ENCODE data around the gene ADISSP.

Gene ADISSP

DNA sequence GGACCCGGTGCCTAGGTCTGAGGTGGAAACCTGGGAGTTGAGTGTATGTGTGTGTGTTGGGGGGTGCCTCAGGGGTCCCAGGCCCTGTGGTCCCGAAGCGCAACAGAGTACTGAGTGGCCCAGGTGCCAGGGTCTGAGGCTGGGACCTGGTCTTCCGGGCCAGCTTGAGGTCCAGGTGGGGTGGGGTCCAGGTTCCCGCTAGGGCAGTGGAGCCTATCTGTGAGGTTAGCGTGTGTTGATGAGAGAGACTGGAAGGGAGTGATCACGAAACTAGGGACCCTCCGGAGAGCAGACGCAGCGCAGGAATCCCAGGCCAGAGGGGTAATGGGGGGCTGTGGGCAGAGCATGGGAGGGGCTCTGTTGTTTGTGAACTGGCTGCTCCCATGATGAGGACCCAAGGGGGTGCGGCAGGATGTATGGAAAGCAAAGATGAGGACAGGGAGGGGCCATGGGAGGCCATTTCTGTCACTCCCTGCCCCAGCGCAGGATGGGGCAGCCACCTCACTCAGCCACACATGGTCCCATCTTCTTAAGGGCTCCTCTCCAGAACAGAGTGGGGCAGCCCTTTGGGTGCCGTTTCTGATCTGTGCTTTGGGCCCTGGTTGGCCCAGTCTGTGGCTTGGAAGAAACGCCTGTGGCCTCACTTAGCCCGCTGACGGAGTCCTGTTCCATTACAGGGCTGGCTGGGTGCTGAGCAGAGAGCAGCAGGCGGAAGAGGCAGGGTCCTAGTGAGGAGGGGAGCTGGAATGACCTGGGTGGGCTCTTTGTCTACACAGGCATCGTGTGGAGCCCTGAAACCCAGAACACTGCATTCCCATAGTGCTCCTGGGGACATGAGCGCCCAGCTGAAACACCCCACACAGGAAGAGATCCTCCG is 34.2 kb downstream of the ADISSP start:
- H3K4me3 ChIP-seq (ENCODE audit: low read depth, low read length), result peak overlapping the region; percentile 43
- no peaks in the 10 kb centered on the region for H3K9me3 ChIP-seq (ENCODE audit: control insufficient read depth, insufficient read depth, low read depth, low read length)
- peaks cover 44% of the 10 kb centered on the region for H3K27me3 ChIP-seq (ENCODE audit: control insufficient read depth, insufficient read depth, low read length)
- H3K27ac ChIP-seq (ENCODE audit: low read depth, low read length), result no peak overlapping the region
- H3K36me3 ChIP-seq (ENCODE audit: control insufficient read depth, insufficient read depth, low read length), result no peaks in the 10 kb centered on the region
- peak overlapping the region; percentile 44 for H3K9ac ChIP-seq (ENCODE audit: low read length)
- H3K4me1 ChIP-seq (ENCODE audit: control insufficient read depth, insufficient read depth, low read length), result peaks cover 15% of the 10 kb centered on the region

GRCh38 chr20:3732327-3733118 is 35.0 kb downstream of the ADISSP start, which contains the start of gene HSPA12B:
Gene HSPA12B (plus strand): TSS chr20:3732685. CDS start chr20:3738675, 5,990 bp downstream.
- Histone ChIP-seq H3K9me3 (ENCODE audit: control insufficient read depth, insufficient read depth, low read depth, low read length) (no peaks in the 10 kb centered on the region), H3K36me3 (ENCODE audit: control insufficient read depth, insufficient read depth, low read length) (no peaks in the 10 kb centered on the region), H3K9ac (ENCODE audit: low read length) (peak within 1 kb of the TSS; percentile 44), H3K27ac (ENCODE audit: low read depth, low read length) (no peak within 1 kb of the TSS; the same call in 1 of the 2 replicates), H3K4me1 (ENCODE audit: control insufficient read depth, insufficient read depth, low read length) (peaks cover 22% of the 10 kb centered on the region), H3K4me3 (ENCODE audit: low read depth, low read length) (peak within 1 kb of the TSS; percentile 43), H3K27me3 (ENCODE audit: control insufficient read depth, insufficient read depth, low read length) (peaks cover 52% of the 10 kb centered on the region)

DNA sequence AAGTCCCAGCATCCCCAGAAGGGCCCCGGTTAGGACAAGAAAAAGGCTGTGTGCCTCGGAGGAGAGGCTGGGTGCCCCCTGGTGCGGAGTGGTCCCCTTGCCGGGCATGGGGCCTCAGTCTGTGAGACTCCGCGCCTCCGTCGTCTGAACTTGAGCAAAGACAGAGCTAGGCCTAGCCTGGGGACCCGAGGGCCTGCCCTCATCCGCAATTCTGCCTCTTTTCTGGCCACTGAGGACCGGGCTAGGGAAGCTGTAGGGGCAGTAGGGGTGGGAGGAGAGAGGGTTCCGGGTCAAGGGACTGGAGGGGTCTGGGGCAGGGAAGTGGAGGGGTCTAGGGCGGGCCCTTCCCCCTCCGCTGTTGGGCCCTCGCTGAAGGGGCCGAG is 35.6 kb downstream of the ADISSP start:
- Histone ChIP-seq H3K4me1 (ENCODE audit: control insufficient read depth, insufficient read depth, low read length) (peaks cover 23% of the 10 kb centered on the region), H3K27ac (ENCODE audit: low read depth, low read length) (no peak overlapping the region), H3K9me3 (ENCODE audit: control insufficient read depth, insufficient read depth, low read depth, low read length) (no peaks in the 10 kb centered on the region), H3K9ac (ENCODE audit: low read length) (no peak overlapping the region), H3K4me3 (ENCODE audit: low read depth, low read length) (peak overlapping the region; percentile 17; the same call in 1 of the 2 replicates), H3K27me3 (ENCODE audit: control insufficient read depth, insufficient read depth, low read length) (peaks cover 58% of the 10 kb centered on the region), H3K36me3 (ENCODE audit: control insufficient read depth, insufficient read depth, low read length) (no peaks in the 10 kb centered on the region)

- Histone ChIP-seq H3K27me3 (ENCODE audit: control insufficient read depth, insufficient read depth, low read length) (peaks cover 60% of the 10 kb centered on the region), H3K27ac (ENCODE audit: low read depth, low read length) (no peak overlapping the region), H3K9me3 (ENCODE audit: control insufficient read depth, insufficient read depth, low read depth, low read length) (no peaks in the 10 kb centered on the region), H3K4me1 (ENCODE audit: control insufficient read depth, insufficient read depth, low read length) (peaks cover 23% of the 10 kb centered on the region), H3K36me3 (ENCODE audit: control insufficient read depth, insufficient read depth, low read length) (no peaks in the 10 kb centered on the region), H3K4me3 (ENCODE audit: low read depth, low read length) (no peak overlapping the region), H3K9ac (ENCODE audit: low read length) (no peak overlapping the region)
These were observed 36.5 kb downstream of the ADISSP start for GRCh38 chr20:3730803-3731672.

DNA sequence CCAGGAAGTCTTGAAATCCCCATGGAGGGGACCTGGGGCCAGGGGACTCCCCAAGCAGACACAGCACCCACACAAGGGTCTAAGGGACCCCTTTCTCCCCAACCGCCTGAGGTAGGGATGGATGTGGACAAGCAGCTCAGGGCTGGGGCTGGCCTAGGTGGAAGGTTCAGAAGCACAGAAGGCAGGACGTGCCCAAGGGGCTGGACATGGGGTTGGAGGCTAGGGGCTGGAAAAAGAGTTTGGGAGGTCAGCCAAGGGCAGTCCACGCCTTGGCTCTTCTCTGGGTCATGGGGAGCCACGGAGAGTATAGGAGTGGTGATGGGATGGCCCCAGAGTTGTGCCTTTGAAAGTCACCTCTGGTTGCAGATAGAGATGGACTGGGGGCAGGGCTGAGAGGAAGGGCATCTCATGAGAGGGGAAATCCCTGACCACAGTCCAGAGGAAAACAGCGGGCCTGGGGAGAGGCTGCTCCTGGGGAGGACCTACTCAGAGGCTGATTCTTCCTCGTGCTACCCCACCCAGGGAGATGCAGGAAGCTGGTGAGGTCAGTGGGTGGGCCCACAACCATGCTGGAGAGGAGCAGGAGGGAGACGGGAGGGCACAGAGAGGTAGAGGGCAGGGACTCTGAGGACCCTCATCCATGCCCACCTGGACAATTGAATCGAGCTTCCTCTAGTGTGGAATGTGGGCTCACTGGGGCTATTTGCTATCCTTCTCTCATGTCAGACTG is 37.6 kb downstream of the ADISSP start:
- Histone ChIP-seq H3K9ac (ENCODE audit: low read length) (no peak overlapping the region), H3K27me3 (ENCODE audit: control insufficient read depth, insufficient read depth, low read length) (peaks cover 60% of the 10 kb centered on the region), H3K4me1 (ENCODE audit: control insufficient read depth, insufficient read depth, low read length) (peaks cover 23% of the 10 kb centered on the region), H3K27ac (ENCODE audit: low read depth, low read length) (no peak overlapping the region), H3K36me3 (ENCODE audit: control insufficient read depth, insufficient read depth, low read length) (no peaks in the 10 kb centered on the region), H3K4me3 (ENCODE audit: low read depth, low read length) (no peak overlapping the region), H3K9me3 (ENCODE audit: control insufficient read depth, insufficient read depth, low read depth, low read length) (no peaks in the 10 kb centered on the region)

- no peak overlapping the region for H3K4me3 ChIP-seq (ENCODE audit: low read depth, low read length)
- no peak overlapping the region for H3K27ac ChIP-seq (ENCODE audit: low read depth, low read length)
- H3K4me1 ChIP-seq (ENCODE audit: control insufficient read depth, insufficient read depth, low read length), result peaks cover 23% of the 10 kb centered on the region
- H3K9me3 ChIP-seq (ENCODE audit: control insufficient read depth, insufficient read depth, low read depth, low read length), result no peaks in the 10 kb centered on the region
- H3K27me3 ChIP-seq (ENCODE audit: control insufficient read depth, insufficient read depth, low read length), result peaks cover 60% of the 10 kb centered on the region
- H3K9ac ChIP-seq (ENCODE audit: low read length), result no peak overlapping the region
- no peaks in the 10 kb centered on the region for H3K36me3 ChIP-seq (ENCODE audit: control insufficient read depth, insufficient read depth, low read length)
These were observed 38.2 kb downstream of the ADISSP start for GRCh38 chr20:3729378-3729777.

DNA sequence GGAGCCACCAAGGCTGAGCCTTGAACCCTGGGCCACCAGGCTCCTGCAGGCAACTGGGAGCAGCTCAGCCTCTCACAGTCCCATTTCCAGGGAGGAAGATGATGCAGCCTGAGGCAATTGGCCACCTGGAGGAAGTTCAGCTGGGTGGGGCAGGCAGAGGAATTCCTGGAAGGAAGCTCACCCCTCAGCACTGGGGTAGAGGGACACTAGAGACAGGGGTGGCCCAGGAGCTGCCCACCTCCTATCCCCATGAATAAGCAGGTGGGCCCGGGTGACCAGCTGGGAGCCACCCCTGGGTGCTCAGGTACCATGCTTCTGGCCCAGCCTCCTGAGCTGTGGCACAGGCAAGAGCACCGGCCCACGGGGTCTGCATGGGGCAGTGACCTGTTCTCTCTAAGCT is 38.7 kb downstream of the ADISSP start:
- no peak overlapping the region for H3K27ac ChIP-seq (ENCODE audit: low read depth, low read length)
- H3K27me3 ChIP-seq (ENCODE audit: control insufficient read depth, insufficient read depth, low read length), result peaks cover 57% of the 10 kb centered on the region
- H3K4me3 ChIP-seq (ENCODE audit: low read depth, low read length), result no peak overlapping the region
- no peaks in the 10 kb centered on the region for H3K9me3 ChIP-seq (ENCODE audit: control insufficient read depth, insufficient read depth, low read depth, low read length)
- peaks cover 23% of the 10 kb centered on the region for H3K4me1 ChIP-seq (ENCODE audit: control insufficient read depth, insufficient read depth, low read length)
- no peaks in the 10 kb centered on the region for H3K36me3 ChIP-seq (ENCODE audit: control insufficient read depth, insufficient read depth, low read length)
- no peak overlapping the region for H3K9ac ChIP-seq (ENCODE audit: low read length)

DNA sequence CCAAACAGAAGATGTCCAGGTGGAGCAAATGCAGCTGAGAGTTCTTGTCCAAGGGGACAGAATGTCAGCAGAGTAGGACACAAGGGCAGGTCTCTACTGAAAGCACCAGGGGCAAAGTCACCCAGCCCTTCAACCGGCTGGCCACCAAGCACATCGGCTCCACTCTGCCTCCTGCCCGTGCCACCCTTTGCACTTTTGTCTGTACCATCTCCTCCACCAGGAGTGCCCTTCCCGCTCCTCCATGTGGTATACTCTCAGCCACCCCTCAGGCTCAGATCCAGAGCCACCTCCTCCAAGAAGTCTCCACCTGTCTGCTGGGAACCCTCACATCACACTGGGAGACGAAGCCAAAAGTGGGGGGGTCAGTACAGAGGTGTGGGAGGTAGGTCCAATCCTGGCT is 39.2 kb downstream of the ADISSP start:
- Histone ChIP-seq H3K4me1 (ENCODE audit: control insufficient read depth, insufficient read depth, low read length) (peaks cover 19% of the 10 kb centered on the region), H3K27me3 (ENCODE audit: control insufficient read depth, insufficient read depth, low read length) (peaks cover 52% of the 10 kb centered on the region), H3K36me3 (ENCODE audit: control insufficient read depth, insufficient read depth, low read length) (no peaks in the 10 kb centered on the region), H3K9ac (ENCODE audit: low read length) (no peak overlapping the region), H3K4me3 (ENCODE audit: low read depth, low read length) (no peak overlapping the region), H3K9me3 (ENCODE audit: control insufficient read depth, insufficient read depth, low read depth, low read length) (no peaks in the 10 kb centered on the region), H3K27ac (ENCODE audit: low read depth, low read length) (no peak overlapping the region)

DNA sequence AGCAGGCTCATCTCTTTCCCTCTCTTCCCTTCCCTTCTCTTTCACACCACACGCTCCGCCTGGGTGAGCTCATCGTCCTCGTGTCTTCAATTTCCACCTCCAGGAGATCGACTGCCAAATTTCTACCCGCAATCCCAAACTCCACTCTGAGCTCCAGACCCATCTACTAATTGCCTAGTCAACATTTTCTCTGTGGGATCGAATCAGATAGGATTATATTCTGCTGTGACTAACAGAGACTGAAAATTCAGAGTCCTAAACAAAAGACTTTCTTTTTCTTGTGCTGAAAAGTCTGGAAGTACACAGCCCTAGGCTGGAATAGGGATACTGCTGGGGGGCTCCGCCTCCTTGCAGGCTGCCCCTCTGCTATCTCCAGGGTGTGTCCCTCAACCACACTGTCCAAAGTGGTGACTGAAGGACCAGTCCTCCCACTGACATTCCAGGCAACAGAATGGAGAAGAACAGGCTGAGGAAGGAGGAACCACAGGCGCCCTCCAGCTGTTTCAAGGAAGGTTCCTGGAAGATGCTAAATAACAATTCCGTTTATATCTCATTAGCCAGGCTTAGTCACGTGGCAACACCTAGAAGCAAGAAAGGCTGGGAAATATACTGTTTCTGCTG is 40.0 kb downstream of the ADISSP start:
- Histone ChIP-seq H3K9ac (ENCODE audit: low read length) (no peak overlapping the region), H3K9me3 (ENCODE audit: control insufficient read depth, insufficient read depth, low read depth, low read length) (no peaks in the 10 kb centered on the region), H3K27ac (ENCODE audit: low read depth, low read length) (no peak overlapping the region), H3K36me3 (ENCODE audit: control insufficient read depth, insufficient read depth, low read length) (no peaks in the 10 kb centered on the region), H3K4me3 (ENCODE audit: low read depth, low read length) (no peak overlapping the region), H3K27me3 (ENCODE audit: control insufficient read depth, insufficient read depth, low read length) (peaks cover 43% of the 10 kb centered on the region), H3K4me1 (ENCODE audit: control insufficient read depth, insufficient read depth, low read length) (peaks cover 12% of the 10 kb centered on the region; the same call in 1 of the 2 replicates)

DNA sequence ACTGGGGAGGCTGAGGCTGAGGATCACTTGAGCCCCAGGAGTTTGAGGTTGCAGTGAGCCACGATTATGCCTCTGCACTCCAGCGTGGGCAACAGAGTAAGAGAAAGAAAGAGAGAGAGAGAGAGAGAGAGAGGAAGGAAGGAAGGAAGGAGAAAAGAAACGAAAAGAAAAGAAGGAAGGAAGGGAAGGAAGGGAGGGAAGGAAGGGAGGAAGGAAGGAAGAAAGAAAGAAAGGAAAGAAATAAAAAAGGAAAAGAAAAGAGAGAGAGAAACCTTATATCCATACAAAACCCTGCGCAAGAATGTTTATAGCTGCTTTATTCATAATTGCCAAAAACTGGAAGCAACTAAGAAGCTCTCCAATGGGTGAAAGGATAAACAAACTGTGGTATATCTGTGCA is 43.2 kb downstream of the ADISSP start:
- Histone ChIP-seq H3K9ac (ENCODE audit: low read length) (no peak overlapping the region), H3K4me1 (ENCODE audit: control insufficient read depth, insufficient read depth, low read length) (peaks cover 7% of the 10 kb centered on the region; the same call in 1 of the 2 replicates), H3K27ac (ENCODE audit: low read depth, low read length) (no peak overlapping the region), H3K9me3 (ENCODE audit: control insufficient read depth, insufficient read depth, low read depth, low read length) (no peaks in the 10 kb centered on the region), H3K36me3 (ENCODE audit: control insufficient read depth, insufficient read depth, low read length) (no peaks in the 10 kb centered on the region), H3K4me3 (ENCODE audit: low read depth, low read length) (no peak overlapping the region), H3K27me3 (ENCODE audit: control insufficient read depth, insufficient read depth, low read length) (peaks cover 26% of the 10 kb centered on the region)

Data from HUES6 (cell line).